ENCODE results near the gene SPIB.
"Not testable (repeated sequence)": the region's sequence is repeated elsewhere in the genome, so short reads cannot be mapped to it uniquely, and the experiment has no call there.

Gene SPIB

DNA sequence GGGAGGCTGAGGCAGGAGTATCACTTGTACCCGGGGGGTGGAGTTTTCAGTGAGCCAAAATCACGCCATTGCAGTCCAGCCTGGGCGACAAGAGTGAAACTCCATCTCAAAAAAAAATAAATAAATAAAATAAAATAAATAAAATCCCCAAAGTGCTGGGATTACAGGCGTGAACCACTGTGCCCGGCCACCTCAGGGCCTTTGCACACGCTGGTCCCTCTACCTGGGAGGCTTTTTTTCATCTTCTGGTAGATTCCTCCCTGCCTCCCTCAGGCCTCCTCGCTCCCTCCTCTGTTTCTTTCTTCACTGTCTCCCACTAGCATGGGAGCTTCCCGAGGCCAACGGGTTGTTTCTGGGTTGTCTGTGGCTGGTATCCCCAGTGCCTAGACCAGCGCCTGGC, 29.0 kb downstream of the SPIB start:
- DNase-seq = no peak

DNA sequence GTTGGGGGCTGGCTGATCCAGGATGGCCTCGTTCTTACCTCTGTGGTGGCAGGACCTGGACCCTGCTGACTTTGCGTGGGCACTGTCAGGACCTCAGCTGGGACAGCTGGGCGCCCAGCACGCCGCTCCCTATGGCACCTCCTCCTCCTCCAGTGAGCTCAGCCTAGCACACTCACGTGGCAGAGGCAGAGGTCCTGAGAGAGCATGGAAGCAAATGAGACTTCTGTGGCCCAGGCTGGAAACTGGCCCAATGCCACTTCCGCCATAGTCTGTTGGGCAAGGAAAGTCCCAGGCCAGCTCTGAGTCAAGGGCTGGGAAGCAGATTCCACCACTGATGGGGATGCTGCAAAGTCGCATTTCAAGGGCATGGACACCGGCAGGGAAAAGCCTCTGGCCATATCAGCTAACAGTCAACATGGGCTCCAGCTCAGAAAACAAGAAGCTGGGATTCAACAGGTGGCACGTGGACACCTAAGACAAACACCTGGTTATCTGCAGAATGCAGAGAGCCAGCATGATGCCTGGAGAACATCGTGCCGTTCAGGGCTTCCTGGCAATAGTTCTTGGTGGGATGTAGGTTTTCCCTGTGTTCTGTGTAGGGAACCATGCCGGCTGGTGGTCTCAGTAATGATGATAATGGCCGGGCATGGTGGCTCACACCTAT, 30.6 kb downstream of the SPIB start:
- no peak for DNase-seq

DNA sequence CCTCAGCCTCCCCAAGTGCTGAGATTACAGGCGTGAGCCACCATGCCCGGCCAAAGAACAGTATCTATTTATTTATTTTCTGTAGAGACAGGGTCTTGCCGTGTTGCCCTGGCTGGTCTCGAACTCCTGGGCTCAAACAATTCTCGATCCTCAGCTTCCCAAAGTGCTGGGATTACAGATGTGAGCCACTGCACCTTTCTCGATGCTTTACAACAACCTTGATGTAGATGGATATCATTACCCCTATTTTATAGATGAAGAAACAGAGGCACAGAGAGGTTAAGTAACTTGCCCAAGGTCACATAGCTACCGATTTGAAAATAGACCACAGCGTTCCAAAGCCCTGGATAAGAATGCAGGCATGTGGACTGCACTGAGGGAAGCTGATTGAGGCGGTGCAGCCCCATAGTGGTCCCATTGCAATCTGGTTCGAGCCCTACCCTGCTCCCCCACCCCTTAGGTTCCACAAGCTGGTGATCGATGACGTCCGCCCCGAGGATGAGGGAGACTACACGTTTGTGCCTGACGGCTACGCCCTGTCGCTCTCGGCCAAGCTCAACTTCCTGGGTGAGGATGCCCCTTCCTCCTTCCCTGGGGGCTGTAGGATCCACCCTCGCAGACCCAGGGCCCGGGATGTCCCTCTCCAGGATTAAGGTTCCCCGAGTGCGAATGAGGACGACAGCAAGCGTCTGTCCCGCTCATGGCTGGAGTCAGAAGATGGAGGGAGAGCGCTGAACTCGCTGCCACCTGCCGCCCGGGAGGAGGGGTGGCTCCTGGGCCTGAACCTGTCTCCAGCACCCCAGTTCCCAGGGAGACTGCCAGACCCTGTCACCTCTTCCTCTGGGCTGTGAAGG, 31.9 kb downstream of the SPIB start:
- no peak for DNase-seq

DNA sequence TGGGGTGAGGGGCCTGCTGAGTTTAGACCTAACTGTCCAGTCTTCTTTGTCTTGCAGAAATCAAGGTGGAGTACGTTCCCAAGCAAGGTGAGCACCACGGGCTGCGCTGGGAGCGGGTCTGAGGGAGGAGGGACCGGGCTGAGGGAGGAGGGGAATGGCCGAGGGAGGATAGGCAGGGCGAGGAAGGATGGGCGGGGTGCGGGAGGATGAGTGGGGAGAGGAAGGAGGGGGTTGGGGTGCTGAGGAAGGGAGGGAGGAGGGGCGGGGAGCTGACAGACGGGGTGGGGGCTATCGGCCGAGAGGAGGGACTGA, 32.4 kb downstream of the SPIB start:
- DNase-seq = no peak

DNA sequence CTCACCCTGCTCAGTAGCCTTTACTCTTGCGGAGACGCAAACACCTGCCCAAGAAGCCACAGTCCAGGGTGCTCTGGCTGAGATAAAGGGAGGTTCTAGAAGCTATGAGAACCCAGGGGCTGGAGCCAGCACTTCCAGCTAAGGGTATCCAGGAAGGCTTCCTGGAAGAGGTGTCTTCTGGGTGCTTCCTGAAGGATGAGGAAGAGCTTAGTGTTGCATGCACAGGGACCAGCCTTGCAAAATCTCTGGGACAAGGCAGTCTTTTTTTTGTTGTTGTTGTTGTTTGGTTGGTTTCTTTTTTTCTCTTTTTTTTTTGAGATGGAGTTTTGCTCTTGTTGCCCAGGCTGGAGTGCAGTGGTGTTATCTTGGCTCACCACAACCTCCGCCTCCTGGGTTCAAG, 34.5 kb downstream of the SPIB start:
- no peak for DNase-seq

DNA sequence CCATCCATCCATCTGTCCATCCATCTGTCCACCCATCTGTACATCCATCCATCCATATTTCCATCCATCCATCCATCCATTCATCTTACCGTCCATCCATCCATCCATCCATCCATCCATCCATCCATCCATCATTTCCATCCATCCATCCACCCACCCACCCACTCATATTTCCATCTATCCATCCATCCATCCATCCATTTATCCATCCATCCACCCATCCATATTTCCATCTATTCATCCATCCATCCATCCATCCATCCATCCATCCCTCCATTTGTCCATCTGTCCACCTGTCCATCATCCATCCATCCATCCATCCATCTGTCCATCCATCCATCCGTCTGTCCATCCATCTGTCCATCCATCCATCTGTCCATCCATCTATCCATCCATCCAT, 37.3 kb downstream of the SPIB start:
- DNase-seq = no peak

DNA sequence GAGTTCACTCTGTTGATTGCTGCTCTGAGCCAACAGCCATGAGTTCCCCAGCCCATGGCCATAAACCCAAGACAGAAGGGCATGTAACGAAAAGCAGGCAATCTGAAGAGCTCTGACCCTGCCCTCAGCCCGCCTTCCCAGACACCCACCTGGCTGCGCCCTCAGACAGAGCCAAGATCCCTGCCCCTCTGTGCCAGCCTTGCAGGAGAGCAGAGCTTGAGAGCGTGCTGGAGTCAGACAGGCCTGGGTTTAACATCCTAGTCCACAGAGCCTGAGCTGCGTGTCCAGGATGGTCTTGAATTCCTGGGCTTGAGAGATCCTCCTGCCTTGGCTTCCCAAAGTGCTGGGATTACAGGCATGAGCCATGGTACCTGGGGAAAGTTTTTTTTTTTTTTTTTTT, 38.6 kb downstream of the SPIB start:
- no peak for DNase-seq

DNA sequence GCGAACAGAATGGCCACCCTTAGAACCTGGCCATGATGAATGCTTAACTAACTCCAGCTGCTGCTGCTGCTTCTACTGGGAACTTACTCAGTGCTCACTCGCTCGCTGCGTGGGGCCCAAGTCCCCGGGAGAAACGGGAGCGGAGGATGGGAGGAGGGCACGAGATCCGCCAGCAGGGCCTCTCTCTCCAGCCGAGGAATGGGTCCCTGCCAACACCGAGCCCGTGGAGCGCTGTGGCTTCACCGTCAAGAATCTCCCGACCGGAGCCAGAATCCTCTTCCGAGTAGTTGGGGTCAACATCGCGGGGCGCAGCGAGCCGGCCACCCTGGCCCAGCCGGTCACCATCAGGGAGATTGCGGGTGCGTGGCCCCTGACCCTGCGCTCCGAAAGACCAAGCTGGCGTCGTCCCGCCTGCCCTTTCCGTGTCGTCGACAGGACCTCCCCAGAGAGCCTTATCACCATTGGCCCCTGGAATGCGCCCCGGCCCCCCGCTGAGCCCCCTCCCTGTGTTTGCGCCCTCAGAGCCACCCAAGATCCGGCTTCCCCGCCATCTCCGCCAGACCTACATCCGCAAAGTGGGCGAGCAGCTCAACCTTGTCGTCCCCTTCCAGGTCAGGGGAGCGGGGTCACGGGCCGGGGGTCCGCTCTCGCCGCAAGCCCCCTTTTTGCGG, 39.8 kb downstream of the SPIB start:
- no peak for DNase-seq

DNA sequence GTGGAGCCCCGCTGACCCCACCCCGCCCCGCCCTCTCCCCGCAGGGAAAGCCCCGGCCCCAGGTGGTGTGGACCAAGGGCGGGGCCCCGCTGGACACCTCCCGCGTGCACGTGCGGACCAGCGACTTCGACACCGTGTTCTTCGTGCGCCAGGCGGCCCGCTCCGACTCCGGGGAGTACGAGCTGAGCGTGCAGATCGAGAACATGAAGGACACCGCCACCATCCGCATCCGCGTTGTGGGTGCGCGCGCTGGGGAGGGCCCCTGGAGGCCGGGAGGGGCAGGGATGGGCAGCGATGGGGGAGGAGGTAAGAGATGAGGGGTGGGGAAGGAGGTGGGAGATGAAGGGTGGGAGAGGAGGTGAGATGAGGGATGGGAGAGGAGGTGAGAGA, 40.3 kb downstream of the SPIB start:
- DNase-seq = no peak

DNA sequence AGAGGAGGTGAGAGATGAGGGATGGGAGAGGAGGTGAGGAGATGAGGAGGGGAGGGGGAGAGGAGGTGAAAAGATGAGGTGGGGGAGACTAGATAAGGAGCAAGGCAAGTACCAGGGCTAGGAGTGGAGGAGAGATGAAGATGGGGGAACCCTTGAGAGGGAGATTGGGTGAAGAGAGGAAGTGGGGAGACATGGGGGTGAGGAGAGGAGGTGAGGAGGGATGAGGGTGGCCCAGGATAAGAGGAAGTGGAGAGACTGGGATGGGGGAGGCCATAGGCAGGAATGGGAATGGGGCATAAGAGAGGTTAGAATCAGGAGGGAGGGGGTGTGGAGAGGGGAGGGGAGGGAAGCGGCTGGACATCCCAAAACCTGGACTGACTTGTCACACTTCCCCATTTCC, 40.9 kb downstream of the SPIB start:
- no peak for DNase-seq

DNA sequence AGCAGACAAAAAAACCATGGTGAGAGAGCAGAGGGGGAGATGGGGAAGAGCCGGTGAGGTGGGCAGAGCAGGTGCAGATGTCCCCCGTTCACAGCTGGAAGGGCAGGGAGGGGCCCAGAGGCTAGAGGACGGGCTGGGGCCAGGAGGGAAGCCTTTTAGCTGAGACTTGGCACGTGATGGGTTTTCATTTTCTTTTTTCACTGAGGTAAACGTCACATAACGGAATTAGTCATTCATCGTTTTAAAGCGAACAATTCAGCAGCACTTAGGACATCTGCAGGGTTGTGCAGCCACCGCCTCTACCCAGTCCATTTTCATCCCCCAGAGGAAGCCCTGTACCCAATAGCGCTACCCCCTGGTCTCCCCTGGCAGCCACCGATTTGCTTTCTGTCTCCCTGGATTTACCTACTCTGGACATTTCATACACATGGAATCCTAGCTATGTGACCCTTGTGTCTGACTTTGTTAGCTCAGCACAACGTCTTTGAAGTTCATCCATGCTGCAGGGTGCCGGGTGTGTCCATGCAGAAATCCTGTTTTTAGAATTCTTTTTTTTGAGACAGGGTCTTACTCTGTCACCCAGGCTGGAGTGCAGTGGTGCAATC, 41.5 kb downstream of the SPIB start:
- DNase-seq = no peak

DNA sequence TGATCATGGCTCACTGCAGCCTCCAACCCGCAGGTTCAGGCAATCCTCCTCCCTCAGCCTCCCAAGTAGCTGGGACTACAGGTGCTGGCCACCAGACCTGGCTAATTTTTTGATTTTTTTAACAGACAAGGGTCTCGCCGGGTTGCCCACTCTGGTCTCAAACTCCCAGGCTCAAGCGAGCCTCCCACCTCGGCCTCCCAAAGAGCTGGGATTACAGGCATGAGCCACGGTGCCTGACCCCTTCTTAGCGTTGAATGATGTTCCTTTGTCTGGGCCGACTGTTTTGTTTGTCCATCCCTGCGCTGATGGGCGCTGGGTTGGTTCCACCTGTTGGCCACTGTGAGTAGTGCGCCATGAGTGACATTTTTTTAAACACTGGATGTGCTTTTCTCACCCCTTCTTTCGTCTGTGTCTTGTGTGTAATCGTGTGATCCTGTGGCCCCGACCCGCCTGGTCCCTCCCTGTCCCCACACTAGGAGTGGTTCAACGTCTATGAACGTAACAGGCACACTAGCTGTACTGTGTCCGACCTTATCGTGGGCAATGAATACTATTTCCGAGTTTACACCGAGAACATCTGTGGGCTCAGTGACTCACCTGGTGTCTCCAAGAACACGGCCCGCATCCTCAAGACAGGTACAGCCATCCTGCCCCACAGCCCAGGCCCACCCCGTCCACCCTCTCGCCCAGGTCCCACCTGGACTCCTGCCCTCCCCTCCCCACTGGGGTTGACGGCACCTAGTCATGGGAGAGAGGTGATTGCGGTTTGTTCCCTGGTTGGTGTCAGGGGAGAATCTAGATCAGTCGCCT, 42.5 kb downstream of the SPIB start:
- no peak for DNase-seq

DNA sequence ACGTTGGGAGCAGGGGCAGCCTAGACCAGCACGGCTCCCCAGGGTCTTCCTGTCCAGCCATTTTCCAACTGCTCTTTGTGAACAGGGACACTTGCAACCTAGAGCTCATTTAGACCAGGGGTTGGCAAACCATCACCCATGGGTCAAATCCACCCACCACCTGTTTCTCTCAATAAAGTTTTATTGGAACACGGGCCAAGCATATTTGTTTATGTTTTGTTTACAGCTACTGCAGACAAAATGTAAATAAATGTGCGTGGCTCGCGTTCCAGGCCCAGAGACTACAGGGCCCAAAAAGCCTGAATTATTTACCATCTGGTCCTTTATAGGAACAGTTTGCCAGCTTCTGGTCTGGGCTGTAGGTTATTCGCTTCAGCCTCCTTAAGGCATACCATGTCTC, 44.2 kb downstream of the SPIB start:
- DNase-seq = no peak

DNA sequence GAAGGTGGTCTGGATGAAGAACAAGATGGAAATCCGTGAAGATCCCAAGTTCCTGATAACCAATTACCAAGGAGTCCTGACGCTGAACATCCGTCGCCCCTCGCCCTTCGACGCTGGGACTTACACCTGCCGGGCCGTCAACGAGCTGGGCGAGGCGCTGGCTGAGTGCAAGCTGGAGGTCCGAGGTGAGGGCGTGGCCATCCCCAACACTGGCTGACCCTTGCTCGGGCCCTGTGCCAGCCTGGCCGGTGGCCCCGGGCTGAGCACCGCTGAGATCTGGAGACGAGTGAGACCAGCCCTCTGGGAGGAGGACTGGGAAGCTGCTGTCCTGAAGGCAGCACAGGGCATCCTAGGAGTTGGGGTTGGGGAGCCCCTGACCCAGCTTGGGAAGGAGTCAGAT, 45.6 kb downstream of the SPIB start:
- no peak for DNase-seq

DNA sequence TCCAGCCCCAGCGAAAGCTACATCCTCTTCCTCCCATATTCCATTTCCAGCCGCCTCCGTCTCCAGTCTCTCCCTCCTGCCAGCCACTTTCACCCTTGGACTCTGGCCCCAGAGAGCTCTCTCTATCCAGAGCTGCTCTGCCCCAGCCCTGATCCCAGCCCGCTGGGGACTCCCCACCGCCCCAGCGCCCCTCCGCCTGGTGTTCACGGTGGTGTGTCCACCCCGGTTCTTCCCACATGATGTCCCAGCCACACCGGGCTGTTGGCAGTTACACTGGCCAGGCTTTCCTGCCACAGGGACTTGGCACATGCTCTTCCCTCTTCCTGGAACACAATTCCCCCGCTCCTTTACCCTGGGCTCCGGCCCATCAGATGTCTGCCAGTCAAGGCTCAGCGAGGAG, 46.3 kb downstream of the SPIB start:
- DNase-seq = no peak

DNA sequence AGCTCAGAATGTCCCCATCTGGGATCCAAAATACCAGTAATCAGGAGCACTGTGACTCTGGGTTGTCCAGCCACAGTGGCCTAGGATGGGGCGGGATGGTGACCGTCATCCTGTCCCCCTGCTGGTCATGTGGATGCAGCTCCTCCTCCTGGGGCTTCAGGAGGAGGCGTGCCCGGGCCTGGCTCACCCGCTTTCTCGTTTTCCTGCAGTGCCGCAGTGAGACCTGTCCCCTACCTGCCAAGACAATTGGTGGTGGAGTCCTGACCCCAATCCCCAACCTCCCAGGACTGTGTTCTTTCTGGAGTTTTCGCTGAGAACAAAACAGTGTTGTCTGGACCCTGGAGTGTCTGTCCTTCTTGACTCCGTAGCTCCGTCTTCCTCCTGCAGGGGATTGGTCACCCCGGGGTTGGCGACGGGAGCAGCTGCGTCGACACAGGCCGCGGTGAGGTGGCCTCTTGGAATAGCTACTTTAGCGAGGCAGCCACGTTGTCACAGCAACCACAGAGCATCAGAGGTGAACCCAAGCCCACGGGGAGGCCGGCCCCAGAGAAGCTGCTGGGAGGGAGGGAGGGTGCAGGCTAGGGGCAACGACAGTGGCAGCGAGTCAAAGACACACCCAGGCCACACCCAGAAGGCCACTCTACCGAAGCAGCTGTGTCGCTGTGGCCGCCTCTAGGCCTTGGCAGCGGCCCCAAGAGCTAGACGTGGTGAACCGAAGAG, 47.4 kb downstream of the SPIB start:
- DNase-seq = no peak

DNA sequence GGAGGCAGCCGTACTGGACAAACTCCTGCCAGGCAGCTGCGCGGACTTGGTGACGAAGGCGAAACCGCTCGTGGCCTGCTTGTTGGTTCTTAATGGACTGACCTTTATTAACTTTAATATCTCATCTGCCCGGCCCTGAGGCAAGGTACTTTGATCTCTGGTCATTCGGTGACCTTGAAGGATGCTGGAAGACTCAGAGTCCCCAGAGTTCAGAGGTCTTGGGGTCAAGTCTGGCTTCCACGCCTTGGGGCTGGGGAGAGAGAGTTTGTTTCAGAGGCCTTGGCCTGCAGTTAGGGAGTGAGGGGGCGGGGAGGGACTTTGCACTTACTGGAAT, 47.9 kb downstream of the SPIB start:
- no peak for DNase-seq

DNA sequence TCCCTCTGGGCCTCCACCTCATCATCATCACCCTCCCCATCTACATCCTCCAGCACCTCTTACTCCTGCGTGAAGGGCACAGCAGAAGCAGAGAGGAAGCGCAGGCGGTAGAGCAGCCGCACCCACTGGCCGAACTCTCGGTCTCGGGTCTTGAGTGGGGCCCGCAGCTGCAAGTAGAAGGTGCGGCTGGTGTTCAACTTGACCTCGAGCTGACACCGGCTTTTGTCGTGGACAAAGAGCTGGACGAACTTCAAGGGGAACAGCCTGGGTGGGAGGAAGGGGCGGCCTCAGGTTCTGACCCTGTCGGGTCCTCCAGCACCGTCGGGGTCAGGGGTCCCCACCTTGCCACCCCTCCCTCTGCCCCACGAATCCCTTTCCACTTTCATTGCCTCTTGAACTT, 48.8 kb downstream of the SPIB start:
- DNase-seq = no peak

DNA sequence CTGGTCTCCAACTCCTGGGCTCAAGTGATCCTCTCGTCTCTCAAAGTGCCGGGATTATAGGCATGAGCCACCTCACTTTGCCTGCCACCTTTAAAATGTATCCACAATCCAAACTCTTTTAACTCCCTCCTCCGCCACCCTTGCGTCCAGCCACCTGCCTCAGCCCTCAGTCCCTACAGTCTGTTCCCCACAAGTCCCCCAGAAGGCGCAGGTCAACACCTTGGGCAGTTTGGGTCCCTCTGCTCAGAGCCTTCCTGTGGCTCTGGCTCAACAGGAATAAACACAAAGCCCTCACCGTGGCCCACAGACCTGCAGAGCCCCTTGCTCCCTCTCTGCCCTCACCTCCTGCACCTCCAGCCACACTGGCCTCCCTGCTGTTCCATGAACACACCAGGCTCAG, 50.1 kb downstream of the SPIB start:
- no peak for DNase-seq

DNA sequence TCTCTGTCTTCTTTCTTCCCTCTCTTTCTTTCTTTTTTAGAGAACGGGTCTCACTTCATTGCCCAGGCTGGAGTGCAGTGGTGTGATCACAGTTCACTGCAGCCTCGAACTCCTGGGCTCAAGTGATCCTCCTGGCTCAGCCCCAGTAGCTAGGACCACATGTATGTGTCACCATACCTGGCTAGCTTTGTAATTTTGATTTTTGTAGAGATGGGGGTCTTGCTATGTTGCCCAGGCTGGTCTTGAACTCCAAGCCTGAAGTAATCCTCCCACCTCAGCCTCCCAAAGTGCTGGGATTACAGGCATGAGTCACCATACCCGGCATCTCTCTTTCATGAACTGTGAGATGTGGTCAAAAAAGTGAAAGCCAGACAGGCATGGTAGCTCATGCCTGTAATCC, 54.6 kb downstream of the SPIB start:
- not testable (repeated sequence) for DNase-seq

DNA sequence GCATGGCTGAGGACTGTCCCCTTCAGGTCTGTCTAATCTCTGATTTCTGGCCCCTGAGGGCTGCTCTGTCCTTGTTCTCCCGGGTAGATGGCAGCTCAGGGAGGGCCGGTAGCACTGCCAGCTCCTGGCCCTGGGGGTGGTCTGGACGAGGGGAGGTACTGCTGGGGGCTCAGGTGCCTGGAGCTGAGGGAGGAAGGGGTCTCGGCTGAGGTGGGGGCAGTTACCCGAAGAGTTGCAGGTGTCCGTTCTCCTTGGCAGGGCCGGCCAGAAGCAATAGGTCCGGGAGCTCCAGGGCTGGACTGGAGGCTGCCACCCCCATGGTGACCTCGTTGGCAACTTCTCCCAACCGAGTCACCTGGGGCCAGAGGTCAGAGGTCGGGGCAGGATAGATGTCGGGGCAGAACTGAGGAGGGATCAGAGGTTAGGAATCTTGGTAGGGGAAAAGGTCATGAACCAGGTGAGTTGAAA, 56.4 kb downstream of the SPIB start:
- DNase-seq = no peak

DNA sequence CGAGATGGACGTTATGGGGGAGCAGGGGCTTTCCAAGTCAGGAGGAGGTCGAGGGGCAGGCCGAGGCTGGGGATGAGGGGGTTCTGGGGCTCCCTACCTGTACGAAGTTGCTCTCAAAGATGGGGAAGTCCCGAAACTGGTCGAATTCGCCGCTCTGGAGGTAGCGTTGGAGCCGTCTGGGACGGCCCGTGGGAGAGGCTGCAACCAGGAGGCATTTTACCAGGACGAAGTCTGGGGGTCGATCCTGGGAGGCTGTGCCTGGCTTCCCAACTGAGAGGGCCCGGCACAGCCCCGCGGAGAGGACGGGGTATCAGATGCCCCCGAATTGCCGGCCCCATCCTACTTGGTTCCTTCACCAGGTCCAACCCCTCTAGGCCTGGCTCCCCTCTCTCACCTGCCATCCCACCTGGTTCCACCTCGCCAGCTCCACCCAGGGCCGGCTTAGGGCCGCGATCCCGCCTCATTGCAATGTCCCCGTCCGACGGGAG, 57.0 kb downstream of the SPIB start:
- no peak for DNase-seq
